Natural killer cell (primary cell): ENCODE data around the gene TSKU. TPM values are rescaled to one million over a fixed set of nuclear protein-coding genes. Genes with fewer than 3 reads are reported as not detected.
A peak's percentile ranks its signal among the peaks of the same experiment; 100 is the strongest.
"Not testable (repeated sequence)": the region's sequence is repeated elsewhere in the genome, so short reads cannot be mapped to it uniquely, and the experiment has no call there.

Source experiments
- ATAC-seq, 3 donors: fragments of 150-1000 bp in 2 of 3; fragments of 200-7000 bp in 1 of 3; cut with Tn5 transposase; 1 replicate in 1 of 3; 2 replicates in 2 of 3; pipeline ENCODE4 v1.10.0; 2021; ENCODE audit warnings: mild to moderate bottlenecking in 2 of 3, moderate library complexity in 2 of 3
- DNase-seq, 2 donors: peaks; one replicate each; pipeline versions ENCODE4 v3.0.0 to v3.0.0-alpha.2; 2013 to 2021; ENCODE audit warnings: mixed read lengths in 1 of 2
- H3K27ac ChIP-seq: one replicate; pipeline ENCODE4 v1.5.1; 2013; ENCODE audit warnings: mild to moderate bottlenecking, low read length
- H3K27me3 ChIP-seq: one replicate; pipeline ENCODE4 v1.6.1; 2013; ENCODE audit warnings: low read length; ENCODE audit not compliant: control insufficient read depth, insufficient read depth
- H3K36me3 ChIP-seq: one replicate; pipeline ENCODE4 v1.6.1; 2013; ENCODE audit warnings: low read length; ENCODE audit not compliant: control insufficient read depth, insufficient read depth
- H3K4me1 ChIP-seq: one replicate; pipeline ENCODE4 v1.6.1; 2013; ENCODE audit warnings: low read length; ENCODE audit not compliant: control insufficient read depth, insufficient read depth
- H3K4me3 ChIP-seq: one replicate; pipeline ENCODE4 v1.5.1; 2013; ENCODE audit warnings: low read length
- H3K9me3 ChIP-seq: one replicate; pipeline ENCODE4 v1.6.1; 2013; ENCODE audit warnings: low read length; ENCODE audit not compliant: control insufficient read depth, insufficient read depth
- H3K27ac Mint-ChIP-seq, 2 donors: one replicate each; pipeline ENCODE4 v1.8.0; 2022; ENCODE audit warnings: mild to moderate bottlenecking in 2 of 2, mixed read lengths in 2 of 2, moderate library complexity in 1 of 2
- H3K27me3 Mint-ChIP-seq, 2 donors: one replicate each; pipeline ENCODE4 v1.8.0; 2022; ENCODE audit warnings: low read depth in 2 of 2, mixed read lengths in 2 of 2
- H3K36me3 Mint-ChIP-seq: one replicate; pipeline ENCODE4 v1.8.0; 2022; ENCODE audit warnings: mixed read lengths
- H3K4me1 Mint-ChIP-seq, 2 donors: one replicate each; pipeline ENCODE4 v1.8.0; 2022; ENCODE audit warnings: mixed read lengths in 2 of 2
- H3K4me3 Mint-ChIP-seq: one replicate; pipeline ENCODE4 v1.8.0; 2022; ENCODE audit warnings: mild to moderate bottlenecking, moderate library complexity, mixed read lengths
- H3K9me3 Mint-ChIP-seq, 2 donors: one replicate each; pipeline ENCODE4 v1.8.0; 2022; ENCODE audit warnings: mixed read lengths in 2 of 2
- CTCF ChIP-seq: fragments of 200-600 bp; IDR thresholded peaks from one replicate; pipeline ENCODE4 v1.8.0; 2022; ENCODE audit warnings: antibody characterized with exemption
- WGBS: methylation state at CpG from one replicate; pipeline ENCODE4 v1.1.7; 2013; ENCODE audit warnings: missing lambda C conversion rate; ENCODE audit not compliant: insufficient coverage; 5-methylcytosine and 5-hydroxymethylcytosine counted together
- intact Hi-C: fragments of 100-400 bp; cut with micrococcal nuclease; formaldehyde crosslinking; loops from one replicate; pipeline ENCODE4 v1.14.2; 2022
- total RNA-seq, 4 donors: library from RNA; stranded (reverse); fragments of 120-200 nt in 1 of 4; gene quantifications; one replicate each; pipeline versions ENCODE4 v1.2.3 to v1.2.4, GENCODE V29; 2013 to 2022

TSKU gene
- not detected for total RNA-seq
- total RNA-seq (2013) = not detected

DNA sequence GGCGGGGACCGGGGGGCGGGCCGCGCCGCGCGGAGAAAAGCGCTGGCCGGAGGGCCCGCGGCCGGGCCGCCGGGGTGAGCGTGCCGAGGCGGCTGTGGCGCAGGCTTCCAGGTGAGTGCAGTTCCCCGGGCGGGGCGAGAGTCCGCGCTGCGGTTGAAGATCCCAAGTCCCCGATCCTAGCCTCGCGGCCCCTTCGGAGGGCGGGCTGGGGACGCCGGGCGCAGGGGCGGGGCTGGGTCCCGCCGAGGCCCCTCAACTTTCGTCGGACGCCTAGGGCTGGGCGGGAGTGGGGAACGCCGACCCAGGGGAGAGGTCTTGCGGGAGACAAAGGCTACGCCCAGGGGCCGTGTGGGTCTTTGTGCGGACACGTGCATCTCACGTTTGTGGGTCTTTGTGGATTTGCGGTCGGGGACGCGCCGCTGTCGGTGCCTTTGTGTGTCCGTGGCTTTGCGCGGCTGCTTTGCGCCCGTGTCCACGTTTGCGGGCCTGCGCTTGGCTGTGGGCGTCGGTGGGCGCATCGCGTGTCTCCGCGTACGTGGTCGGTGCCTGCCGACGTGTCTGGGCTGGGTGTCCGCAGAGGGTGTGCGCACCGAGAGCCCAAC, at the start of gene TSKU:
TSKU (plus strand) TSS at position 63 of the 602 bp plus-strand sequence. CDS start 12,261 bp downstream, outside the sequence.
- peaks cover 9% of the 10 kb centered on the region for H3K27me3 ChIP-seq
- peaks cover 43 to 64% of the 10 kb centered on the region in 2 donors for H3K27me3 Mint-ChIP-seq
- intact Hi-C loops = no loop called here
- no peak within 1 kb of the TSS for H3K4me3 ChIP-seq
- no peak within 1 kb of the TSS for H3K27ac ChIP-seq
- no peaks in the 10 kb centered on the region for H3K9me3 ChIP-seq
- H3K36me3 ChIP-seq = no peaks in the 10 kb centered on the region
- ATAC-seq = peak in 1 of 3 donors; percentile 22
- H3K36me3 Mint-ChIP-seq = no peaks in the 10 kb centered on the region
- no peak within 1 kb of the TSS for H3K27ac Mint-ChIP-seq
- no peak for TF ChIP-seq CTCF
- H3K9me3 Mint-ChIP-seq = no peaks in the 10 kb centered on the region
- peaks cover 5 to 7% of the 10 kb centered on the region in 2 donors for H3K4me1 Mint-ChIP-seq
- H3K4me3 Mint-ChIP-seq = peak within 1 kb of the TSS; percentile 67
- peak in 1 of 2 donors; percentile 10 for DNase-seq
- under 1% methylated on average over 76 of the region's 76 CpGs for whole genome bisulfite sequencing
- peaks cover 12% of the 10 kb centered on the region for H3K4me1 ChIP-seq

GRCh38 chr11:76733906-76734305, 49.2 kb upstream of the TSKU start:
- H3K27ac Mint-ChIP-seq = not testable (repeated sequence)

DNA sequence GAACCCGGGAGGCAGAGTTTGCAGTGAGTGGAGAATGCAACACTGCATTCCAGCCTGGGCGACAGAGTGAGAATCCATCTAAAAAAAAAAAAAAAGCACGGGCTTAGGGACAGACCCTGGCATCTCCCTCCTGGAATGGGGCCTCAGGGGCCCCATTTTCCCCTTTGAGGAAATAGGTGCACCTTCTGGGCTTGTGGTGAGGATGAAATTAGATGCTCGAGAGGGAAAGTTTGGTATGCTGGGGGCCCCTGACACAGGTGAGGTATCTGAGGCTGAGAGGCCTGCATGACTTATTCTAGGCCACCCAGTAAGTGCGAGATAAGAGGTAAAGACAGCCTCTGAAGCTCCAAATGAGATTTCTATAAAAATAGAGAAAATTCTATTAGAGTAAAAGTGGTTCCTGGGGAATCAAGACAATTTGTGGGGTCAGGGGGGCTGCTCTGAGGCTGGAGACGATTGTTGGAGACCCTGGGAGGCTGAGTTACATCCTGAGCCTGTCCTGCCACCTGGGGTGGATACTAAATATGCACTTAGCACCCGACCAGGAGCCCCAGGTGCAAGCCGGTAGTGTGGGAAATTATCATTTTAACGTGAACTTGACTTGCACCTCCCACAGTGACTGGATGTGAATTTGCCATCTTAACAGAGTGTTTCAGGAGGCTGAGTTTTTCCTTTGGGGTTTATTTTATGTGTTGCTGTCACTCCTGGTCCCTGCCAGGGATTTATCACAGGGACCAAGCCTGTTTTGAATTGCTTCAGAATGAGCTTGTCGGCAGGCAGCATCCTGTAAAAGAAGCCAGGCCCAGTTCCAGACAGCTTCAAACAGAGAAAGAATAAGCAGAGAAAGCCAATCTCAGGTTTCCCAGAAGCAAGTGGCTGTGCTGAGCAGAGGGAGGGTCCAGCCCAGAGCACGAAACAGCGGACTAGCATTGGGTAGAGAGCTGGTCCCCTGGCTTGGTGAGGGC, 48.4 kb upstream of the TSKU start:
- intact Hi-C loops = no loop called here
- no peak for ATAC-seq
- no peak overlapping the region for H3K27ac ChIP-seq
- H3K27me3 ChIP-seq = no peaks in the 10 kb centered on the region
- H3K27ac Mint-ChIP-seq = no peak overlapping the region
- no peak for TF ChIP-seq CTCF
- H3K9me3 Mint-ChIP-seq = no peaks in the 10 kb centered on the region
- no peaks in the 10 kb centered on the region for H3K36me3 Mint-ChIP-seq
- no peak overlapping the region for H3K4me3 Mint-ChIP-seq
- DNase-seq = no peak
- no peaks in the 10 kb centered on the region for H3K4me1 Mint-ChIP-seq
- H3K9me3 ChIP-seq = no peaks in the 10 kb centered on the region
- H3K4me1 ChIP-seq = no peaks in the 10 kb centered on the region
- H3K36me3 ChIP-seq = no peaks in the 10 kb centered on the region
- WGBS = 77% methylated on average over 12 of the region's 12 CpGs
- H3K4me3 ChIP-seq = no peak overlapping the region
- peaks cover 2 to 3% of the 10 kb centered on the region in 2 donors for H3K27me3 Mint-ChIP-seq

More at GRCh38 chr11:76733906-76734305, 49.2 kb upstream of the TSKU start:
- ATAC-seq (peak in 1 of 3 donors; percentile 58), DNase-seq (peak in 1 of 2 donors; percentile 79)
- H3K27ac ChIP-seq, H3K36me3 ChIP-seq, H3K4me1 ChIP-seq, intact Hi-C loops, H3K27me3 ChIP-seq, H3K4me3 Mint-ChIP-seq, H3K36me3 Mint-ChIP-seq, H3K4me3 ChIP-seq, H3K27me3 Mint-ChIP-seq, H3K9me3 Mint-ChIP-seq, H3K4me1 Mint-ChIP-seq, H3K9me3 ChIP-seq: not testable (repeated sequence)
- 34% methylated on average over 3 of the region's 3 CpGs for WGBS

DNA sequence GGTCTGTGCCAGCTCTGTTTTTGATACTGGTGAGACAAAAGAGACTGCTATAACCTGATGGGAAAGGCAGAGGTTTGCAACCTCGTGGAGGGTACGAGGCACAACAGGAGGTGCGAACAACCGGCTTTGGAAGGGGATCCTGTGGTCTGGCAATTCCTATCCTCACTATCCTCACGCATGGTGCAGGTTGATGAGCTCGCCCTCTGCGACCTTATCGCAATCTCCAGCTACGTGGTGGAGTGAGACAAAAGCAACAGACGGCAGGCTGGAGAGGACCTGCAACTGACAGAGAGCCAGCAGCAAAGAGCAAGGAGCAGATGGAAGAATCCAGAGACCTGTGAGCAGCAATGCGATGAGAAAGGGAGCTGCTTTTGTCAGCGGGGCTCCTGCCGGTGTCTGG, 47.3 kb upstream of the TSKU start:
- Mint-ChIP-seq H3K4me1 (no peaks in the 10 kb centered on the region), H3K27me3 (peaks cover 3 to 13% of the 10 kb centered on the region in 2 donors), H3K4me3 (no peak overlapping the region), H3K27ac (no peak overlapping the region), H3K36me3 (no peaks in the 10 kb centered on the region), H3K9me3 (no peaks in the 10 kb centered on the region)
- no peaks in the 10 kb centered on the region for H3K27me3 ChIP-seq
- 91% methylated on average over 13 of the region's 13 CpGs for WGBS
- H3K36me3 ChIP-seq = no peaks in the 10 kb centered on the region
- H3K4me1 ChIP-seq = no peaks in the 10 kb centered on the region
- ATAC-seq = no peak
- H3K27ac ChIP-seq = no peak overlapping the region
- H3K9me3 ChIP-seq = no peaks in the 10 kb centered on the region
- no peak for DNase-seq
- no peak overlapping the region for H3K4me3 ChIP-seq
- intact Hi-C loops = no loop called here
- no peak for TF ChIP-seq CTCF
